Astrocyte (in vitro differentiated cells and primary cell): ENCODE measurements around the gene TMEM132A.

Source experiments
- CTCF ChIP-seq: IDR thresholded peaks from 2 replicates; pipeline ENCODE4 v1.5.1; 2011; ENCODE audit warnings: low read depth, mild to moderate bottlenecking, inconsistent platforms, low read length, moderate library complexity; ENCODE audit not compliant: insufficient read depth
- EZH2 ChIP-seq: IDR thresholded peaks from 2 replicates; pipeline ENCODE4 v1.6.1; 2012; ENCODE audit warnings: mild to moderate bottlenecking, low read length, inconsistent platforms; ENCODE audit not compliant: insufficient read depth

- no peak for TF ChIP-seq CTCF
- no peak for TF ChIP-seq EZH2
These were observed 61.2 kb downstream of the TMEM132A start for GRCh38 chr11:60985501-60985900.
